SK-N-SH treated with all-trans-retinoic acid at 6 μM for 48 hours (cell line): ENCODE data around the gene SLC7A9.

Experiments used
- ATAC-seq: fragments of 200-7000 bp; cut with Tn5 transposase; 3 replicates; pipeline ENCODE4 v1.9.1; 2020; ENCODE audit warnings: mild to moderate bottlenecking, moderate library complexity
- ARNTL ChIP-seq: fragments of 450-650 bp; formaldehyde crosslinking; IDR thresholded peaks from 2 replicates; pipeline ENCODE4 v1.5.0; 2020; ENCODE audit warnings: low read depth, mild to moderate bottlenecking, moderate library complexity, borderline replicate concordance
- BACH2 ChIP-seq: fragments of 250-450 bp; sonication (Bioruptor Pico); IDR thresholded peaks from 2 replicates; pipeline ENCODE4 v1.9.0; 2021; ENCODE audit warnings: mild to moderate bottlenecking, borderline replicate concordance
- CSDC2 ChIP-seq: fragments of 250-450 bp; sonication (Bioruptor Pico); IDR thresholded peaks from 2 replicates; pipeline ENCODE4 v1.5.0; 2020; ENCODE audit warnings: mild to moderate bottlenecking, moderate library complexity
- ESRRG ChIP-seq: fragments of 250-450 bp; sonication (Bioruptor Pico); IDR thresholded peaks from 2 replicates; pipeline ENCODE4 v1.6.1; 2021; ENCODE audit warnings: mild to moderate bottlenecking
- GLIS3 ChIP-seq: fragments of 250-450 bp; sonication (Bioruptor Pico); IDR thresholded peaks from 2 replicates; pipeline ENCODE4 v1.5.0; 2020; ENCODE audit warnings: mild to moderate bottlenecking, moderate library complexity
- OSR1 ChIP-seq: fragments of 250-450 bp; sonication (Bioruptor Pico); IDR thresholded peaks from 2 replicates; pipeline ENCODE4 v1.8.0; 2022; ENCODE audit warnings: moderate library complexity, mild to moderate bottlenecking, inconsistent platforms
- PPARA ChIP-seq: fragments of 250-450 bp; sonication (Bioruptor Pico); IDR thresholded peaks from 2 replicates; pipeline ENCODE4 v1.5.0; 2020; ENCODE audit warnings: mild to moderate bottlenecking, borderline replicate concordance
- RARB ChIP-seq: fragments of 250-450 bp; sonication (Bioruptor Pico); IDR thresholded peaks from 2 replicates; pipeline ENCODE4 v1.8.0; 2021; ENCODE audit warnings: mild to moderate bottlenecking, moderate library complexity
- SNAI2 ChIP-seq: fragments of 250-450 bp; sonication (Bioruptor Pico); IDR thresholded peaks from 2 replicates; pipeline ENCODE4 v1.5.0; 2020; ENCODE audit warnings: mild to moderate bottlenecking, moderate library complexity
- TCF4 ChIP-seq: fragments of 250-450 bp; sonication (Bioruptor Pico); IDR thresholded peaks from 2 replicates; pipeline ENCODE4 v1.8.0; 2021; ENCODE audit warnings: mild to moderate bottlenecking, moderate library complexity, borderline replicate concordance
- TOX ChIP-seq: fragments of 250-450 bp; sonication (Bioruptor Pico); IDR thresholded peaks from 2 replicates; pipeline ENCODE4 v1.8.0; 2021; ENCODE audit warnings: mild to moderate bottlenecking, moderate library complexity, borderline replicate concordance
- ZC3H10 ChIP-seq: fragments of 250-450 bp; sonication (Bioruptor Pico); IDR thresholded peaks from 2 replicates; pipeline ENCODE4 v1.5.1; 2021; ENCODE audit warnings: mild to moderate bottlenecking, moderate library complexity
- ZNF565 ChIP-seq: fragments of 450-650 bp; formaldehyde crosslinking; conservative IDR thresholded peaks from 2 replicates; pipeline ENCODE4 v1.5.0; 2020; ENCODE audit warnings: low read depth, mild to moderate bottlenecking, moderate library complexity
- ZNF70 ChIP-seq: fragments of 450-650 bp; formaldehyde crosslinking; IDR thresholded peaks from 2 replicates; pipeline ENCODE4 v1.5.0; 2020; ENCODE audit warnings: mild to moderate bottlenecking, moderate library complexity
- ZNF8 ChIP-seq: fragments of 450-650 bp; formaldehyde crosslinking; IDR thresholded peaks from 2 replicates; pipeline ENCODE4 v1.5.0; 2020; ENCODE audit warnings: mild to moderate bottlenecking, moderate library complexity
- TF ChIP-seq, protein P1 (sequence below): fragments of 250-450 bp; sonication (Bioruptor Pico); IDR thresholded peaks from 2 replicates; pipeline ENCODE4 v1.8.0; 2020; ENCODE audit warnings: mild to moderate bottlenecking, moderate library complexity, borderline replicate concordance
- TF ChIP-seq, protein P2 (sequence below): fragments of 250-450 bp; sonication (Bioruptor Pico); IDR thresholded peaks from 2 replicates; pipeline ENCODE4 v1.5.1; 2021; ENCODE audit warnings: mild to moderate bottlenecking, moderate library complexity
- TF ChIP-seq, protein P3 (sequence below): fragments of 250-450 bp; sonication (Bioruptor Pico); IDR thresholded peaks from 2 replicates; pipeline ENCODE4 v1.5.1; 2020; ENCODE audit warnings: low read depth, mild to moderate bottlenecking, moderate library complexity
- TF ChIP-seq, protein P4 (sequence below): fragments of 250-450 bp; sonication (Bioruptor Pico); IDR thresholded peaks from 2 replicates; pipeline ENCODE4 v1.5.0; 2020; ENCODE audit warnings: mild to moderate bottlenecking, moderate library complexity
- TF ChIP-seq, protein P5 (sequence below): fragments of 250-450 bp; sonication (Bioruptor Pico); IDR thresholded peaks from 2 replicates; pipeline ENCODE4 v1.8.0; 2021; ENCODE audit warnings: low read depth, mild to moderate bottlenecking, moderate library complexity, borderline replicate concordance

Gene SLC7A9

DNA sequence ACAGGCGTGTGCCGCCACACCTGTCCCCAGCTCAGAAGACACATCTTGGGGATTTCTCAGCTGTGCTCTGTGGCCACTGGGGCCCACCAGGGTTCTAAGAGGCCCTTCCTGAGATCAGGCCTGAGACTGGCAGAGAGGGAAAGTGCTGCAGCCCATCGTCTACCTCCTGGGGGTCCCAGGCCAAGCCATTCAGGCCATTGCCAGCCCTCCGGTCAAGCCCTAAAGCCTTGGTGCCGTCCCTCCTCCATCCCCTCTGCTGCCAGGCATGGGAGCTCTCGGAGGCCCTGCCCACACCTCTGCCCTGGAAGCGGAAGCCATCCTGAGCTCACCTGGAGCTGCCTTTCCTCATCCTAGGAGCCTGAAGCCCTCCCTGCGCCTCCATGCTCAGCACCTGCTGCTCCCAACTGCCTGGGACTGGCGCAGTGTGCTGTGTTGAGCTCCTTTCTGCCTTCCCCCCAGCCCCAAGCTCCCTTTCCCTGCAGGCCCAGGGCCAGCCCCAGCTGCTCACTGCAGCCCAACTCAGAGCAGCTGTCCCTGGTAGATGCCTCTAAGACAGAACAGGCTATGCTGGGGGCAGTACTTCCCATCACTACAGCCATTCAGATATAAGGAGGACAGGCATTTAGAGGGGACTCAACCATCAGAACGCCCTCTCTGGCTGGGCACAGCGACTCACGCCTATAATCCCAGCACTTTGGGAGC, 2.9 kb downstream of the SLC7A9 start:
- ATAC-seq = no peak; the same call in 2 of the 3 replicates
- TF ChIP-seq GLIS3 (CRISPR knock-in tag) (no peak), TOX (CRISPR knock-in tag) (no peak), CSDC2 (CRISPR knock-in tag) (no peak), ESRRG (CRISPR knock-in tag) (no peak), RARB (CRISPR knock-in tag) (no peak), ZNF70 (CRISPR knock-in tag) (no peak), TCF4 (CRISPR knock-in tag) (no peak), BACH2 (CRISPR knock-in tag) (no peak), ZC3H10 (no peak), ZNF565 (CRISPR knock-in tag) (no peak), ZNF8 (CRISPR knock-in tag) (no peak), ARNTL (CRISPR knock-in tag) (no peak)
- TF ChIP-seq, protein P1, sequence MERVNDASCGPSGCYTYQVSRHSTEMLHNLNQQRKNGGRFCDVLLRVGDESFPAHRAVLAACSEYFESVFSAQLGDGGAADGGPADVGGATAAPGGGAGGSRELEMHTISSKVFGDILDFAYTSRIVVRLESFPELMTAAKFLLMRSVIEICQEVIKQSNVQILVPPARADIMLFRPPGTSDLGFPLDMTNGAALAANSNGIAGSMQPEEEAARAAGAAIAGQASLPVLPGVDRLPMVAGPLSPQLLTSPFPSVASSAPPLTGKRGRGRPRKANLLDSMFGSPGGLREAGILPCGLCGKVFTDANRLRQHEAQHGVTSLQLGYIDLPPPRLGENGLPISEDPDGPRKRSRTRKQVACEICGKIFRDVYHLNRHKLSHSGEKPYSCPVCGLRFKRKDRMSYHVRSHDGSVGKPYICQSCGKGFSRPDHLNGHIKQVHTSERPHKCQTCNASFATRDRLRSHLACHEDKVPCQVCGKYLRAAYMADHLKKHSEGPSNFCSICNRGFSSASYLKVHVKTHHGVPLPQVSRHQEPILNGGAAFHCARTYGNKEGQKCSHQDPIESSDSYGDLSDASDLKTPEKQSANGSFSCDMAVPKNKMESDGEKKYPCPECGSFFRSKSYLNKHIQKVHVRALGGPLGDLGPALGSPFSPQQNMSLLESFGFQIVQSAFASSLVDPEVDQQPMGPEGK = no peak
- TF ChIP-seq, protein P2, sequence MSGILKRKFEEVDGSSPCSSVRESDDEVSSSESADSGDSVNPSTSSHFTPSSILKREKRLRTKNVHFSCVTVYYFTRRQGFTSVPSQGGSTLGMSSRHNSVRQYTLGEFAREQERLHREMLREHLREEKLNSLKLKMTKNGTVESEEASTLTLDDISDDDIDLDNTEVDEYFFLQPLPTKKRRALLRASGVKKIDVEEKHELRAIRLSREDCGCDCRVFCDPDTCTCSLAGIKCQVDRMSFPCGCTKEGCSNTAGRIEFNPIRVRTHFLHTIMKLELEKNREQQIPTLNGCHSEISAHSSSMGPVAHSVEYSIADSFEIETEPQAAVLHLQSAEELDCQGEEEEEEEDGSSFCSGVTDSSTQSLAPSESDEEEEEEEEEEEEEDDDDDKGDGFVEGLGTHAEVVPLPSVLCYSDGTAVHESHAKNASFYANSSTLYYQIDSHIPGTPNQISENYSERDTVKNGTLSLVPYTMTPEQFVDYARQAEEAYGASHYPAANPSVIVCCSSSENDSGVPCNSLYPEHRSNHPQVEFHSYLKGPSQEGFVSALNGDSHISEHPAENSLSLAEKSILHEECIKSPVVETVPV (CRISPR knock-in tag) = no peak
- TF ChIP-seq, protein P3, sequence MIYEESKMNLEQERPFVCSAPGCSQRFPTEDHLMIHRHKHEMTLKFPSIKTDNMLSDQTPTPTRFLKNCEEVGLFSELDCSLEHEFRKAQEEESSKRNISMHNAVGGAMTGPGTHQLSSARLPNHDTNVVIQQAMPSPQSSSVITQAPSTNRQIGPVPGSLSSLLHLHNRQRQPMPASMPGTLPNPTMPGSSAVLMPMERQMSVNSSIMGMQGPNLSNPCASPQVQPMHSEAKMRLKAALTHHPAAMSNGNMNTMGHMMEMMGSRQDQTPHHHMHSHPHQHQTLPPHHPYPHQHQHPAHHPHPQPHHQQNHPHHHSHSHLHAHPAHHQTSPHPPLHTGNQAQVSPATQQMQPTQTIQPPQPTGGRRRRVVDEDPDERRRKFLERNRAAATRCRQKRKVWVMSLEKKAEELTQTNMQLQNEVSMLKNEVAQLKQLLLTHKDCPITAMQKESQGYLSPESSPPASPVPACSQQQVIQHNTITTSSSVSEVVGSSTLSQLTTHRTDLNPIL (CRISPR knock-in tag) = no peak
- TF ChIP-seq, protein P4, sequence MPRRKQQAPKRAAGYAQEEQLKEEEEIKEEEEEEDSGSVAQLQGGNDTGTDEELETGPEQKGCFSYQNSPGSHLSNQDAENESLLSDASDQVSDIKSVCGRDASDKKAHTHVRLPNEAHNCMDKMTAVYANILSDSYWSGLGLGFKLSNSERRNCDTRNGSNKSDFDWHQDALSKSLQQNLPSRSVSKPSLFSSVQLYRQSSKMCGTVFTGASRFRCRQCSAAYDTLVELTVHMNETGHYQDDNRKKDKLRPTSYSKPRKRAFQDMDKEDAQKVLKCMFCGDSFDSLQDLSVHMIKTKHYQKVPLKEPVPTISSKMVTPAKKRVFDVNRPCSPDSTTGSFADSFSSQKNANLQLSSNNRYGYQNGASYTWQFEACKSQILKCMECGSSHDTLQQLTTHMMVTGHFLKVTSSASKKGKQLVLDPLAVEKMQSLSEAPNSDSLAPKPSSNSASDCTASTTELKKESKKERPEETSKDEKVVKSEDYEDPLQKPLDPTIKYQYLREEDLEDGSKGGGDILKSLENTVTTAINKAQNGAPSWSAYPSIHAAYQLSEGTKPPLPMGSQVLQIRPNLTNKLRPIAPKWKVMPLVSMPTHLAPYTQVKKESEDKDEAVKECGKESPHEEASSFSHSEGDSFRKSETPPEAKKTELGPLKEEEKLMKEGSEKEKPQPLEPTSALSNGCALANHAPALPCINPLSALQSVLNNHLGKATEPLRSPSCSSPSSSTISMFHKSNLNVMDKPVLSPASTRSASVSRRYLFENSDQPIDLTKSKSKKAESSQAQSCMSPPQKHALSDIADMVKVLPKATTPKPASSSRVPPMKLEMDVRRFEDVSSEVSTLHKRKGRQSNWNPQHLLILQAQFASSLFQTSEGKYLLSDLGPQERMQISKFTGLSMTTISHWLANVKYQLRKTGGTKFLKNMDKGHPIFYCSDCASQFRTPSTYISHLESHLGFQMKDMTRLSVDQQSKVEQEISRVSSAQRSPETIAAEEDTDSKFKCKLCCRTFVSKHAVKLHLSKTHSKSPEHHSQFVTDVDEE (CRISPR knock-in tag) = no peak
- TF ChIP-seq, protein P5, sequence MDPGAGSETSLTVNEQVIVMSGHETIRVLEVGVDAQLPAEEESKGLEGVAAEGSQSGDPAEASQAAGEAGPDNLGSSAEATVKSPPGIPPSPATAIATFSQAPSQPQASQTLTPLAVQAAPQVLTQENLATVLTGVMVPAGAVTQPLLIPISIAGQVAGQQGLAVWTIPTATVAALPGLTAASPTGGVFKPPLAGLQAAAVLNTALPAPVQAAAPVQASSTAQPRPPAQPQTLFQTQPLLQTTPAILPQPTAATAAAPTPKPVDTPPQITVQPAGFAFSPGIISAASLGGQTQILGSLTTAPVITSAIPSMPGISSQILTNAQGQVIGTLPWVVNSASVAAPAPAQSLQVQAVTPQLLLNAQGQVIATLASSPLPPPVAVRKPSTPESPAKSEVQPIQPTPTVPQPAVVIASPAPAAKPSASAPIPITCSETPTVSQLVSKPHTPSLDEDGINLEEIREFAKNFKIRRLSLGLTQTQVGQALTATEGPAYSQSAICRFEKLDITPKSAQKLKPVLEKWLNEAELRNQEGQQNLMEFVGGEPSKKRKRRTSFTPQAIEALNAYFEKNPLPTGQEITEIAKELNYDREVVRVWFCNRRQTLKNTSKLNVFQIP (CRISPR knock-in tag) = no peak

DNA sequence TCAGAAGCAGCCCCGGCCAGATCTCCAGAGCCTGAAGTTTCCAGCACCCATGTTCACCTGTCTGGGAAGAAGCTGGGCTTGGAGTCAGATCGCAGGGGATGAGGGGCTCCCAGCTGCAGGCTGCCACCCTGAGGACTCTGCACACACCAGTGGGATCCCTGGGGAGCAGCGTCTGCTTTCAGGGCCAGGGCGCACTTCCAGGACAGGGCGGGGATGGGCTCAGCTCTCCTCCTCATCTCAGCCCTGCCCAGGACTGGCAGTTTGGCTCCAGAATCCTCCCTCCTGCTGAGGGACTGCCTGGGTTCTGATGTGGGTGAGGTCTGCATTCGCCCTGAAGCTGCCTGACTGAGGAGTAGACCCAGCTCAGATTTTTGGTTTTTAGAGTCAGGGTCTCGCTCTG, 3.5 kb downstream of the SLC7A9 start:
- no peak; the same call in 2 of the 3 replicates for ATAC-seq

DNA sequence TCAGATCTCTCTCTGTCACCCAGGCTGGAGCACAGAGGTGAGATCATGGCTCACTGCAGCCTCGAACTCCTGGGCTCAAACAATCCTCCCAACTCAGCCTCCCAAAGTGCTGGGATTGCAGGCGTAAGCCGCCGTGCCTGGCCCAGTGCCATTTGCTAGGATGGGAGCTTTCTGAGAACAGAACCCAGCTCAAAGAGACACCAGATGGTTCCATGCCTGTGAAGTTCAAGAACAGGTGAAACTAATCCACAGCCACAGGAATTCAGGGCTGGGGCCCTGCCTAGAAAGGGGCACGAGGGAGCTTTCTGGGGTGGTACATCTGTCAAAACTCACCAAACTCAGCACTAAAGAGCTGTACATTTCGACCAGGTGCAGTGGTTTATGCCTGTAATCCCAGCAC, 4.2 kb downstream of the SLC7A9 start:
- ATAC-seq = no peak
- TF ChIP-seq, protein P4 (CRISPR knock-in tag) = no peak
- TF ChIP-seq, protein P1 = no peak
- TF ChIP-seq CSDC2 (CRISPR knock-in tag) (no peak), PPARA (CRISPR knock-in tag) (no peak), SNAI2 (no peak), ESRRG (CRISPR knock-in tag) (no peak), OSR1 (CRISPR knock-in tag) (no peak), ZNF565 (CRISPR knock-in tag) (no peak), GLIS3 (CRISPR knock-in tag) (no peak)
- TF ChIP-seq, protein P3 (CRISPR knock-in tag) = no peak

More for the DNA sequence above, 3.5 kb downstream of the SLC7A9 start:
- no peak for TF ChIP-seq ZNF8 (CRISPR knock-in tag)
